H9 (cell line): ENCODE measurements around the gene RIMKLA. TPM values are rescaled to one million over a fixed set of nuclear protein-coding genes. Genes with fewer than 3 reads are reported as not detected.

Experiments used
- DNase-seq: peaks from one replicate; pipeline ENCODE4 v3.0.0-alpha.2; 2017
- H2AFZ ChIP-seq: one replicate; pipeline ENCODE4 v1.6.1; 2013; ENCODE audit warnings: mild to moderate bottlenecking, low read length, control low read depth, moderate library complexity
- H2AK5ac ChIP-seq: 2 replicates; pipeline ENCODE4 v1.6.1; 2013; ENCODE audit warnings: low read length, control low read depth, mixed read lengths; ENCODE audit not compliant: insufficient read length
- H2BK120ac ChIP-seq: one replicate; pipeline ENCODE4 v1.6.1; 2013; ENCODE audit warnings: low read depth, mild to moderate bottlenecking, low read length, control low read depth, inconsistent platforms; ENCODE audit not compliant: poor library complexity, severe bottlenecking
- H2BK12ac ChIP-seq: 2 replicates; pipeline ENCODE4 v1.6.1; 2013; ENCODE audit warnings: low read length, control low read depth, mixed read lengths, low read depth; ENCODE audit not compliant: insufficient read length
- H2BK15ac ChIP-seq: 2 replicates; pipeline ENCODE4 v1.6.1; 2013; ENCODE audit warnings: low read depth, low read length, control low read depth
- H2BK20ac ChIP-seq: one replicate; pipeline ENCODE4 v1.6.1; 2013; ENCODE audit warnings: low read depth, mild to moderate bottlenecking, low read length, control low read depth, inconsistent platforms; ENCODE audit not compliant: poor library complexity, severe bottlenecking
- H2BK5ac ChIP-seq: 2 replicates; pipeline ENCODE4 v1.6.1; 2013; ENCODE audit warnings: low read length, control low read depth, mixed read lengths; ENCODE audit not compliant: insufficient read length
- H3K14ac ChIP-seq: 2 replicates; pipeline ENCODE4 v1.6.1; 2013; ENCODE audit warnings: low read length, control low read depth; ENCODE audit not compliant: insufficient read depth
- H3K18ac ChIP-seq: 2 replicates; pipeline ENCODE4 v1.6.1; 2013; ENCODE audit warnings: low read depth, mild to moderate bottlenecking, mixed read lengths, low read length, control low read depth; ENCODE audit not compliant: insufficient read length
- H3K23ac ChIP-seq: 2 replicates; pipeline ENCODE4 v1.6.1; 2013; ENCODE audit warnings: low read length, control low read depth, mixed read lengths, low read depth; ENCODE audit not compliant: insufficient read length
- H3K23me2 ChIP-seq: 2 replicates; pipeline ENCODE4 v1.6.1; 2013; ENCODE audit warnings: low read depth, mild to moderate bottlenecking, mixed read lengths, low read length, control low read depth; ENCODE audit not compliant: insufficient read length, poor library complexity, severe bottlenecking
- H3K27ac ChIP-seq: 2 replicates; pipeline ENCODE4 v1.5.1; 2013; ENCODE audit warnings: low read length, control low read depth, mixed read lengths, low read depth; ENCODE audit not compliant: insufficient read length
- H3K27me3 ChIP-seq: 2 replicates; pipeline ENCODE4 v1.6.1; 2013; ENCODE audit warnings: low read length, control low read depth, inconsistent platforms; ENCODE audit not compliant: insufficient read depth
- H3K4ac ChIP-seq: 2 replicates; pipeline ENCODE4 v1.6.1; 2013; ENCODE audit warnings: low read depth, mild to moderate bottlenecking, control low read depth, inconsistent platforms, low read length, moderate library complexity
- H3K4me1 ChIP-seq: 2 replicates; pipeline ENCODE4 v1.6.1; 2013; ENCODE audit warnings: low read length, control low read depth, inconsistent platforms; ENCODE audit not compliant: insufficient read depth
- H3K4me2 ChIP-seq: 2 replicates; pipeline ENCODE4 v1.6.1; 2013; ENCODE audit warnings: low read length, control low read depth, mixed read lengths; ENCODE audit not compliant: insufficient read length, insufficient read depth
- H3K56ac ChIP-seq: 2 replicates; pipeline ENCODE4 v1.6.1; 2013; ENCODE audit warnings: low read depth, mild to moderate bottlenecking, mixed read lengths, low read length, control low read depth; ENCODE audit not compliant: insufficient read length
- H3K79me1 ChIP-seq: 2 replicates; pipeline ENCODE4 v1.6.1; 2013; ENCODE audit warnings: low read depth, mild to moderate bottlenecking, moderate library complexity, low read length, control low read depth, inconsistent platforms; ENCODE audit not compliant: insufficient read depth, poor library complexity, severe bottlenecking
- H3K79me2 ChIP-seq: 2 replicates; pipeline ENCODE4 v1.6.1; 2013; ENCODE audit warnings: low read length, control low read depth, inconsistent platforms; ENCODE audit not compliant: insufficient read depth
- H3K9ac ChIP-seq: 2 replicates; pipeline ENCODE4 v1.6.1; 2013; ENCODE audit warnings: low read length, control low read depth, mixed read lengths; ENCODE audit not compliant: insufficient read length; ENCODE audit errors: extremely low read depth
- H3K9me3 ChIP-seq: one replicate; pipeline ENCODE4 v1.6.1; 2013; ENCODE audit warnings: low read depth, low read length, inconsistent platforms; ENCODE audit not compliant: control insufficient read depth
- H3T11ph ChIP-seq: one replicate; pipeline ENCODE4 v1.6.1; 2013; ENCODE audit warnings: mild to moderate bottlenecking, low read length, control low read depth, inconsistent platforms
- H4K20me1 ChIP-seq: one replicate; pipeline ENCODE4 v1.6.1; 2013; ENCODE audit not compliant: control insufficient read depth, insufficient read length, insufficient read depth
- H4K5ac ChIP-seq: 2 replicates; pipeline ENCODE4 v1.6.1; 2013; ENCODE audit warnings: low read depth, mild to moderate bottlenecking, mixed read lengths, low read length, control low read depth; ENCODE audit not compliant: insufficient read length
- H4K8ac ChIP-seq: replicated peaks from 2 replicates; pipeline ENCODE4 v1.6.1; 2013; ENCODE audit warnings: low read length, control low read depth, mixed read lengths, low read depth; ENCODE audit not compliant: insufficient read length
- H4K91ac ChIP-seq: 2 replicates; pipeline ENCODE4 v1.6.1; 2013; ENCODE audit warnings: low read depth, mild to moderate bottlenecking, moderate library complexity, mixed read lengths, low read length, control low read depth; ENCODE audit not compliant: insufficient read length
- H3K27ac Mint-ChIP-seq, 3 experiments: 2 replicates in 2 of 3; 3 replicates in 1 of 3; pipeline ENCODE4 v1.8.0; 2020 to 2021; ENCODE audit warnings: mixed read lengths in 3 of 3, mild to moderate bottlenecking in 1 of 3, moderate library complexity in 1 of 3
- H3K27me3 Mint-ChIP-seq: 2 replicates; pipeline ENCODE4 v1.8.0; 2021; ENCODE audit warnings: low read depth, mild to moderate bottlenecking, moderate library complexity, mixed read lengths
- H3K36me3 Mint-ChIP-seq, 3 experiments: 2 replicates in 2 of 3; 3 replicates in 1 of 3; pipeline ENCODE4 v1.8.0; 2020 to 2021; ENCODE audit warnings: low read depth in 3 of 3, mixed read lengths in 3 of 3; ENCODE audit not compliant: insufficient read depth in 1 of 3
- H3K4me1 Mint-ChIP-seq, 2 experiments: 2 replicates each; pipeline ENCODE4 v1.8.0; 2020; ENCODE audit warnings: mixed read lengths in 2 of 2
- H3K4me3 Mint-ChIP-seq, 2 experiments: 2 replicates in 1 of 2; 3 replicates in 1 of 2; pipeline ENCODE4 v1.8.0; 2020 to 2021; ENCODE audit warnings: mild to moderate bottlenecking in 2 of 2, mixed read lengths in 2 of 2, moderate library complexity in 1 of 2
- H3K9me3 Mint-ChIP-seq, 2 experiments: 2 replicates in 1 of 2; 3 replicates in 1 of 2; pipeline ENCODE4 v1.8.0; 2020; ENCODE audit warnings: mild to moderate bottlenecking in 2 of 2, mixed read lengths in 2 of 2, moderate library complexity in 1 of 2
- CTCF ChIP-seq: fragments of 200-600 bp; sonication (generic); conservative IDR thresholded peaks from 3 replicates; pipeline ENCODE4 v1.8.0; 2021; ENCODE audit warnings: antibody characterized with exemption, mild to moderate bottlenecking
- WGBS: extraction: QIAGEN DNeasy Blood & Tissue Kit; methylation state at CpG from one replicate; pipeline ENCODE4 v1.1.7; 2013; ENCODE audit warnings: missing lambda C conversion rate, low lambda C conversion rate, mixed read lengths; ENCODE audit not compliant: insufficient read length; ENCODE audit errors: extremely low coverage; 5-methylcytosine and 5-hydroxymethylcytosine counted together
- long read RNA-seq: library from polyadenylated mRNA; unstranded; transcript quantifications from one replicate; pipeline ENCODE4 v2.0.0, GENCODE V29; 2020
- total RNA-seq: library from RNA; stranded (reverse); gene quantifications from 2 replicates; pipeline ENCODE4 v1.2.1, GENCODE V29; 2021

Gene RIMKLA
- 4.7 and 6.2 TPM in 2 replicates for total RNA-seq
- long read RNA-seq, full-length matches to known transcripts = 10 of 14 reads
- long read RNA-seq, partial matches to known transcripts = 0 of 14 reads
- long read RNA-seq, other reads (novel, unspliced or antisense) = 4 of 14 reads

- Histone ChIP-seq H2BK15ac (no peak within 1 kb of the TSS), H3K79me1 (no peaks in the 10 kb centered on the region), H2BK5ac (no peak within 1 kb of the TSS), H3K4me2 (peak within 1 kb of the TSS; percentile 94), H3K4ac (no peak within 1 kb of the TSS), H3K14ac (no peak within 1 kb of the TSS), H3T11ph (no peak within 1 kb of the TSS), H3K27me3 (peaks cover 2% of the 10 kb centered on the region; the same call in 1 of the 2 replicates), H2AFZ (peak within 1 kb of the TSS; percentile 54), H3K18ac (no peak within 1 kb of the TSS), H3K79me2 (no peaks in the 10 kb centered on the region), H2AK5ac (no peak within 1 kb of the TSS), H4K5ac (no peak within 1 kb of the TSS), H4K20me1 (no peaks in the 10 kb centered on the region), H4K8ac (no peak within 1 kb of the TSS), H2BK20ac (no peak within 1 kb of the TSS), H2BK12ac (no peak within 1 kb of the TSS), H2BK120ac (no peak within 1 kb of the TSS), H4K91ac (no peak within 1 kb of the TSS), H3K23ac (no peak within 1 kb of the TSS), H3K4me1 (no peaks in the 10 kb centered on the region), H3K9me3 (no peaks in the 10 kb centered on the region), H3K56ac (no peak within 1 kb of the TSS), H3K23me2 (peaks cover 3% of the 10 kb centered on the region), H3K27ac (no peak within 1 kb of the TSS), H3K9ac (no peak within 1 kb of the TSS)
- no peak within 1 kb of the TSS for H3K27ac Mint-ChIP-seq
- no peaks in the 10 kb centered on the region for H3K9me3 Mint-ChIP-seq
- peaks cover 38% of the 10 kb centered on the region for H3K27me3 Mint-ChIP-seq
- H3K36me3 Mint-ChIP-seq = no peaks in the 10 kb centered on the region
- peak within 1 kb of the TSS; percentile 72 to 85 for H3K4me3 Mint-ChIP-seq
- no peak for TF ChIP-seq CTCF
- WGBS = no CpG with 5 or more reads among the region's 101 CpGs
- peak; percentile 80 for DNase-seq
- H3K4me1 Mint-ChIP-seq = peaks cover 12 to 13% of the 10 kb centered on the region in 2 experiments
Observed at GRCh38 chr1:42380586-42381279, at the start of gene RIMKLA. RIMKLA (plus strand) TSS chr1:42380792; CDS start chr1:42380935, 143 bp downstream.
